22Rv1 (cell line): ENCODE measurements around the gene TMEM221.

ENCODE experiments used
- CTCF ChIP-seq: fragments of 450-650 bp; IDR thresholded peaks from 2 replicates; pipeline ENCODE4 v1.5.1; 2017; ENCODE audit warnings: mild to moderate bottlenecking
- ZFX ChIP-seq: fragments of 450-650 bp; IDR thresholded peaks from 2 replicates; pipeline ENCODE4 v1.6.1; 2017; ENCODE audit warnings: antibody characterized with exemption, borderline replicate concordance

GRCh38 chr19:17435218-17435617 lies 13.2 kb downstream of the TMEM221 start:
- no peak for TF ChIP-seq CTCF
- TF ChIP-seq ZFX = no peak
